NCI-H2081 (cell line): ENCODE data around the gene LRRC42.

Source experiments
- DNase-seq, 2 experiments: peaks; one replicate each; lab custom pipeline; 2025; lab: John Stamatoyannopoulos, UW

Gene LRRC42, protein sequence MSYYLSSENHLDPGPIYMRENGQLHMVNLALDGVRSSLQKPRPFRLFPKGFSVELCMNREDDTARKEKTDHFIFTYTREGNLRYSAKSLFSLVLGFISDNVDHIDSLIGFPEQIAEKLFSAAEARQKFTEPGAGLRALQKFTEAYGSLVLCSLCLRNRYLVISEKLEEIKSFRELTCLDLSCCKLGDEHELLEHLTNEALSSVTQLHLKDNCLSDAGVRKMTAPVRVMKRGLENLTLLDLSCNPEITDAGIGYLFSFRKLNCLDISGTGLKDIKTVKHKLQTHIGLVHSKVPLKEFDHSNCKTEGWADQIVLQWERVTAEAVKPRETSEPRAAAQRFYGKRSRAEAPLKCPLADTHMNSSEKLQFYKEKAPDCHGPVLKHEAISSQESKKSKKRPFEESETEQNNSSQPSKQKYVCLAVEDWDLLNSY

DNA sequence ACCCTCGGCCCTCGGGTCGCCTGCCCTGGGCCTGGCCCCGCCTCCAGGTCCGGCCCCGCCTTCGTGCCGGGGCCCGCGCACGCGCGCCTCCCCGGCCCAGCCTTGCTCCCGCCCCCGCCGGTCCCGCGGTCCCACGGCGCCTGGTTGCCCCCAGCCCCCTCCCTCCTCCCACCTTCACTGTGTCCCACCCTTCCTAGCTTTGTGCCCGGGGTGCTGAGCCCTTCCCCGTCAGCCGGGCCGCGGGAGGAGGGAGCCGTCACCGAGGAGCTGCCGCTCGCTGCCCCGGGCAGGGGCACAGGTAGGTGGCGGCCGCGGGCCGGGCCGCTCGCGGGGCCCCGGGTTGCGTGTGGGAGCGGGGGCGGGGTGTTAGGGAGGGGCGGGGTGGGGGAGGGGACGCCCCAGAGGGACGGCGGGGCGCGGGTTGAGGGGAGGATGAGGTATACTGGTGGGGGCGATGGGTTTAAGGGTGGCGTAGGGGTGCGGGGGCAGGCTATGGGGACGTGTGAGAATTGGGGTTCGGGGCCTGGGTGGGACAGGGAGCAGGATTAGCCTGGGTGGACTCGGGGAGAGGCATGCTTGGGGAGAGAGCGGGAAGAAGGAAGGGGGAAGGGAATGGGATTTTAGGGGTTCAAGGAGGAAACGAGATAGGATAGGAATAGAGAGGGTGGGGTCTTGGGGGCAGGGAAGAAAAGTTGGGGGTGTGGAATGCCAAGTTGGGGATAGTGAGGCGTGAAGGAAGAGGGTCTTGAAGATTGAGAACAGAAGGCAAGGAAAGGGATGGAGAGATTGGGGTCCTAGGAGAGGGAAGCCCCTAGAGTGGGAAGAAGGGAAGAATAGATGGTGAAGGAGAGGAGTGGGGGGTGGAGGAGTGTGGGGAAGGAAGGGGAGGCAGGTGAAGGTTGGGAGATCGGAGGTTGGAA lies at the start of gene LRRC42:
TSS of gene LRRC42 (plus strand) at position 99 of the 920 bp plus-strand sequence. CDS start 5,650 bp downstream, outside the sequence.
- peak; percentile 88 to 89 for DNase-seq

DNA sequence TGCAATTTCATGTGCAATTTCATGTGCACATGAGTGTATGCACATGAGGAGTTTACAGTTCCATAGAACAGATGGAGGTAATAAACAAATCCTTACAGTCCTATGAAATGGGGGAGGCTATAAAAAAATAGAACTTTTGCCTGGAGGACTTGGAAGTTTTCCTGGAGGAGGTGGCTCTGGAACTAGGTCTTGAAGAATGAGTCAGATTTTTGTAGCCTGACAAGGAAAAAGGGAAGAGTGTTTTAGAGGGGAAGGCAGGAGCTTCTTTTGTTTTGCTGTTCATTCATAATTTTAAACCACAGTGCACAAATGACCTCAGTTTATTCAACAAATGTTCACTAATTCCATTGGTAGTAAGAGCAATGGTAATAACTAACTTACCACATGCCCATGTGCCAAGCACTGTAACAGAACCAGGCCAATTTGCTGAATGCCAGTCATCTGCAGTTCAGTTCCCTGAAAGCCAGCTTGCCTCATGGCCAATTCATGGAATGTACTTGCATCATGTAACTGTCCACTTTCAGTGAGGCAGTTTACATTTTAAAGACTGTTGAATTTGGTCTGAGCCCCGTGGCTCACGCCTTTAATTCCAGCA lies 49.4 kb upstream of the LRRC42 start:
- DNase-seq: no peak

- DNase-seq: peak in 1 of 2 experiments; percentile 15
Measured at GRCh38 chr1:53899206-53899628, 46.9 kb upstream of the LRRC42 start.

GRCh38 chr1:53899708-53900107 lies 46.4 kb upstream of the LRRC42 start:
- DNase-seq: no peak

- no peak for DNase-seq
Measured at GRCh38 chr1:53902235-53903138, 43.7 kb upstream of the LRRC42 start.

DNA sequence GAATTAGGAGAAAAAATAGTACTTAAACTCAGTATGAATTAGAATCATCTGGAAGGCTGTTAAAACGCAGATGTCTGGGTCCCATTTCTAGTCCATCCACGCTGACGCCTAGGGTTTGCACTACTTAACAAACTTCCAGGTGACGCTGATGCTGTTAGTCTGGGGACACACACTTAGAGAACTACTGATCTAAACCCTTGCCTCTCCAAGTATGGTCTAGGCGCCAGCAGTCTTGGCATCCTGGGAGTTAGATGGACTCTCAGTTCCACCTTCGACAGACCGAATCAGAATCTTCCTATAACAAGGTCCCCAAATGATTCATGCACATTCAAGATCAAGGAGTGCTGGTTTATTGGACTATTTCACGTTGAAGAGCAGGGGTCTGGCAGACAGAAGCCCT lies 40.6 kb upstream of the LRRC42 start:
- DNase-seq: no peak

- no peak for DNase-seq
Measured at GRCh38 chr1:53906121-53906520, 40.0 kb upstream of the LRRC42 start.

DNA sequence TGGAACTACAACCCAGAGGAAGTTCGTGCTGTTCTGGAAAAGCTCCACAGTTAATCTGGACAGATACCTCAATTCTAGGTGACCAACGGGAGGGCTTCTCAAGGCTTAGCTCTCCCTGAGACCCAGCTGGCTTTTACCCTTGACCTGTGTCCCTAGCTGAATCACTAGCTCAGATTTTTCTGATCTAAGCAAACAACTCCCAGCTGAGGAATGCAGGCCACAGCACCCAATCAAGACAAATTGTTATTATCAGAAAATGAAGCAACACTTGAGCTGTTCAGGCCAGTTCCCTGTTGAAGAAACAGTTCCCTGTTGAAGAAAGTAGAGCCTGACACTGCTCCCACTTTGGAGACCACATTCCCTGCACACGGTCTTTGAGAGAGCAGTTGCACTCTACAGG lies 36.2 kb upstream of the LRRC42 start:
- no peak for DNase-seq

- no peak for DNase-seq
Measured at GRCh38 chr1:53911442-53911841, 34.7 kb upstream of the LRRC42 start.

DNA sequence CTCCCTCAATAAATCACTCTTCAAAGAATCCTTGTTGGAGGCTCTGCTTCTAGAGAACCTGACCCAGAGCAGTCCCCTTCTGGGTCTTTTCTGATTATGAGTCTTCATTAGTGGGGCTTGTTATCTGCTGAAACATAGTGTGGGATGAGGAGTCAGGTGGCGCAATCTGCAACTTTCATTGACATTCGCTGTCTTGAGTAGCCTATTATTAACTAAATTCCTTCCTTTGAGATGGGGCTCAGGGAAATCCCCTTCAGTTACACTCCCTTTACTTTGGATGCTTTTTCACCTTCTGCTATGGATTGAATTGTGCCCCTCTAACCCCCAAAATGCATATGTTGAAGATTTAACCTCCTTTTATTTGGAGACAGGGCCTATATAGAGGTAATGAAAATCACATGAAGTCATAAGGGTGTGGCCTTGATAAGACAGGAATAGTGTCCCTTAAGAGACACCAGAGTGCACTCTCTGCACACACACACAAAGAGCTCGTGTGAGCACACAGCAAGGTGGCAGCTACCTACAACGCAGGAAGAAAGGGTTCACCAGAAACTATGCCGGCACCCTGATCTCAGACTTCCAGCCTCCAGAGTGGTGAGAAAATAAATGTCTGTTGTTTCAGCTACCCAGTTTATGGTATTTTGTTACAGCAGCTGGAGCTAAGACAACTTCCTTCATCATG lies 32.7 kb upstream of the LRRC42 start:
- DNase-seq: no peak

DNA sequence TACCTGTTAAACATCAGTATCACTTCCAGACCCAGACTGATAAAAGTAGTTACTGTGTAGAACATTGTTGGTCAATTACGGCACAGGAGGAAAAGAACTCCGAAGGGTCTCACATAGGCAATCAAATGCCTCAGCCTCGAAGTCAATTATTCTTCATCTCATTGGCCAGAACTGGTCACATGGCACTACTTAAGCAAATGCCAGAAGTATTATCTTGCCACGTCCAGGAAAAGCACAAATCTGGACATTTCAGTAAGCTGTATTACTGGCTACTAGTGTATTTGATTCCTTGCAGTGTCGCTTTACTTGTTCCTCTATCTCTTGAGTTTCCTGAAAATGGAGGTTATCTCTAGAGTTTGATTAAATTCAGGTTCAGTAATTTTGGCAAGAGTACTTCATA lies 27.8 kb upstream of the LRRC42 start:
- DNase-seq: no peak

DNA sequence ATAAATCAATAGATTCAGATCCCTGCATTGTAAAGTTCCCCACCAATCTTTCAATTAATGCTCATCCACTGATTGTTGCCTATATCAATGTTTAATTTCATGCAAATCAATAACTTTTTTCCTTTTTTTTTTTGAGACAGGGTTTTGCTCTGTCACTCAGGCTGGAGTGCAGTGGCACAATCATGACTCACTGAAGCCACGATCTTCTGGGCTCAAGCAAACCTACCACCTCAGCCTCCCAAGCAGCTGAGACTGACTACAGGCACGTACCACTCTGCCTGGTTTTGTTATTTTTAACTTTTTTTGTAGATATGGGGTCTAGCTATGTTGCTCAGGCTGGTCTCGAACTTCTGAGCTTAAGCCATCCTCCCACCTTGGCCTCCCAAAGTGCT lies 26.5 kb upstream of the LRRC42 start:
- DNase-seq: no peak

DNA sequence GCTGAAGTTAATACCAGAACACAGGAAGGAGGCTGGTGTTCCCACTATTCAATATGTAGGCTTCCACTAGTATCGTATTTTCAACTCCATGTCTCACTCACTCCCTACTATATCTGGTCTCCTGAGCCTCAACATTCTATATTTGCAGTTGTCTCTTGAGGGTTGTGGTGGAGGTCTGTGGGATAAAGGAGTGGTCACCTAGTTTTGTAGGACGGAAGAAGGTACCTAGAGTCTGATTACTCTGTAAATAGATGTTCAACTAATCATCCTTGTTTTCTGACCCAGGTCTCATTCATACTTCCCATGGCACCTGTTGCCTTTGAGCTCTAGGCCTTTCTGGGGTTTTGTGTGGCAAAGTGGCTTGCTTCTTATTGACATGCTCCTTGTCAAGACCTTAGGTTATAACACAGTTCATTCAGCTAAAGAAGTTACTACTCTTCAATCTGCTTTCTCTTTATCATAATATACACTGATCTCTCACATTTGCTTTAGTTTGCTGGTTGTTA lies 18.7 kb upstream of the LRRC42 start:
- no peak for DNase-seq

- no peak for DNase-seq
Measured at GRCh38 chr1:53929246-53929960, 16.7 kb upstream of the LRRC42 start.

DNA sequence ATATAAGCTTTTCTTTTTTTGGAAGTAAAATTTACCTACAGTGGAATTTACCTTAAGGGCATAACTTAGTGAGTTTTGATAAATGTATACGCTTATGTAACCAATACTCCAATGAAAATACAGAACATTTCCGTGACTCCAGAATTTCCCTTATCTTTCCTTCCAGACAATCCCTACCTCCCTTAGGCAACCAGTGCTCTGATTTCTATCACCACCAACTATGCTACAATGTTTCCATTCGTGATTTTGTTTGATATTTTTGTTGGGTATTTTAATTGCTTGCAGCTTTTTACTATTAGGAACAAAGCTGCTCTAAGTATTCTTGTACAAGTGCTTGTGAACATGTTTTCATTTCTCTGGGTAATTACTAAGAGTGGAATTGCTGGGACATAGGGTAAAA lies 15.2 kb upstream of the LRRC42 start:
- DNase-seq: no peak

- DNase-seq: no peak
Measured at GRCh38 chr1:53931523-53931922, 14.6 kb upstream of the LRRC42 start.

- no peak for DNase-seq
Measured at GRCh38 chr1:53934170-53934765, 11.9 kb upstream of the LRRC42 start.

GRCh38 chr1:53936430-53936829 lies 9.7 kb upstream of the LRRC42 start:
- no peak for DNase-seq

DNA sequence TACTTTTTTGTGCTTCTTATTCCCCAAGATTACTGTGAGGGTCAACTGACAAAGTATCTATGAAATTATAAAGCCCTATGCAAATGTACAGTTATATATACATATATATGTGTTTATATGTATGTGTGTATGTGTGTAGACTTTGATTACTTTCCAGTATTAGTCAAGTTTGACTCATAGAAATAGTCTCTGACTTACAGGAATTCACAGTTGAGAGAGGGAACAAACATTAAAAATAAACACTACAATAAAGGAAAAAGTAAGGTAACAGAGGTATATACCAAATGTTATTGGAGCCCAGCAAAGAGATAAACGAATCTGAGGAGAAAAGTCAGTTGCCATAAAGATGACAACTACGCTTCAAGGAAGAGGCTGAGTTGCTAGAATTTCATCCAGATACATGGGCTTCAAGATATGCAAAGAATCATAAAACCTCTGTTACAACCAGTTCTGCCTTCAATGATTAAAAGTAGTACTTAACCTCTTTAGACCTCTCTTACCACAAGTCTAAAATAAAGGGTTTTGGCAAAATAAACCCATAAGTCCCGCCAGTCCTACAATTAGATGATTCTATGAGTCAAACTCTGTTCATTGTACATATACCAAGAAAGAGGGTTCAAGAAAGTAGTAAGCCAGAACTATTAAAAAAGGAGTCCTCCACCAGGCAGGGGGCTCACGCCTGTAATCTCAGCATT lies 7.9 kb upstream of the LRRC42 start:
- DNase-seq: no peak
